ENCODE measurements around the gene KRT4. TPM values are rescaled to one million over a fixed set of nuclear protein-coding genes. Genes with fewer than 3 reads are reported as not detected.

The KRT4 gene
- total RNA-seq, 1 experiment from 2014 or later, result not detected

GRCh38 chr12:52832451-52832850 lies 18.5 kb upstream of the KRT4 start:
- Histone ChIP-seq H3K9me3 (ENCODE audit: control insufficient read depth, low read depth, low read length) (no peaks in the 10 kb centered on the region), H3K27me3 (ENCODE audit: insufficient read depth, low read length) (no peaks in the 10 kb centered on the region), H2BK20ac (ENCODE audit: low read depth, low read length, poor library complexity, severe bottlenecking) (no peak overlapping the region), H2AK5ac (ENCODE audit: insufficient read length, low read length) (no peak overlapping the region), H3K4me2 (ENCODE audit: insufficient read depth, insufficient read length, low read length) (no peak overlapping the region), H2BK15ac (ENCODE audit: low read depth, low read length) (no peak overlapping the region), H4K8ac (replicated peaks; ENCODE audit: insufficient read length, low read depth, low read length) (no peak overlapping the region), H3T11ph (ENCODE audit: low read length) (no peak overlapping the region), H3K18ac (ENCODE audit: insufficient read length, low read depth, low read length) (no peak overlapping the region), H3K79me2 (ENCODE audit: insufficient read depth, low read length) (no peaks in the 10 kb centered on the region), H3K27ac (ENCODE audit: insufficient read length, low read depth, low read length) (no peak overlapping the region), H2BK12ac (ENCODE audit: insufficient read length, low read depth, low read length) (no peak overlapping the region), H4K20me1 (ENCODE audit: control insufficient read depth, insufficient read depth, insufficient read length) (no peaks in the 10 kb centered on the region), H3K23me2 (ENCODE audit: insufficient read length, low read depth, low read length, poor library complexity, severe bottlenecking) (no peaks in the 10 kb centered on the region), H4K91ac (ENCODE audit: insufficient read length, low read depth, low read length) (no peak overlapping the region), H3K9ac (ENCODE audit: extremely low read depth, insufficient read length, low read length) (no peak overlapping the region), H3K56ac (ENCODE audit: insufficient read length, low read depth, low read length) (no peak overlapping the region), H2BK120ac (ENCODE audit: low read depth, low read length, poor library complexity, severe bottlenecking) (no peak overlapping the region), H2BK5ac (ENCODE audit: insufficient read length, low read length) (no peak overlapping the region), H3K14ac (ENCODE audit: insufficient read depth, low read length) (no peak overlapping the region), H3K4me1 (ENCODE audit: insufficient read depth, low read length) (peaks cover 3% of the 10 kb centered on the region; the same call in 1 of the 2 replicates), H3K23ac (ENCODE audit: insufficient read length, low read depth, low read length) (no peak overlapping the region), H3K79me1 (ENCODE audit: insufficient read depth, low read depth, low read length, poor library complexity, severe bottlenecking) (no peaks in the 10 kb centered on the region), H2AFZ (ENCODE audit: low read length) (no peak overlapping the region), H3K4ac (ENCODE audit: low read depth, low read length) (no peak overlapping the region), H4K5ac (ENCODE audit: insufficient read length, low read depth, low read length) (no peak overlapping the region)
- H3K4me1 Mint-ChIP-seq, result peaks cover 0 to under 1% of the 10 kb centered on the region in 2 experiments; a peak in 1 of 4 replicates
- H3K9me3 Mint-ChIP-seq, result no peaks in the 10 kb centered on the region
- H3K27me3 Mint-ChIP-seq (ENCODE audit: low read depth), result peaks cover 2% of the 10 kb centered on the region
- no peak for DNase-seq
- no peak overlapping the region for H3K4me3 Mint-ChIP-seq
- no peak for TF ChIP-seq CTCF (conservative IDR thresholded peaks at IDR 0.05)
- WGBS (ENCODE audit: extremely low coverage, insufficient read length, low lambda C conversion rate), result no CpG with 5 or more reads among the region's 3 CpGs
- H3K27ac Mint-ChIP-seq, result no peak overlapping the region
- H3K36me3 Mint-ChIP-seq (ENCODE audit: insufficient read depth in 1 of 3, low read depth in 3 of 3), result no peaks in the 10 kb centered on the region

Measured in H9 (cell line).